ENCODE measurements around the gene NYNRIN.

GRCh38 chr14:24389226-24389848 lies 9.5 kb upstream of the NYNRIN start:
- TF ChIP-seq, protein P1, sequence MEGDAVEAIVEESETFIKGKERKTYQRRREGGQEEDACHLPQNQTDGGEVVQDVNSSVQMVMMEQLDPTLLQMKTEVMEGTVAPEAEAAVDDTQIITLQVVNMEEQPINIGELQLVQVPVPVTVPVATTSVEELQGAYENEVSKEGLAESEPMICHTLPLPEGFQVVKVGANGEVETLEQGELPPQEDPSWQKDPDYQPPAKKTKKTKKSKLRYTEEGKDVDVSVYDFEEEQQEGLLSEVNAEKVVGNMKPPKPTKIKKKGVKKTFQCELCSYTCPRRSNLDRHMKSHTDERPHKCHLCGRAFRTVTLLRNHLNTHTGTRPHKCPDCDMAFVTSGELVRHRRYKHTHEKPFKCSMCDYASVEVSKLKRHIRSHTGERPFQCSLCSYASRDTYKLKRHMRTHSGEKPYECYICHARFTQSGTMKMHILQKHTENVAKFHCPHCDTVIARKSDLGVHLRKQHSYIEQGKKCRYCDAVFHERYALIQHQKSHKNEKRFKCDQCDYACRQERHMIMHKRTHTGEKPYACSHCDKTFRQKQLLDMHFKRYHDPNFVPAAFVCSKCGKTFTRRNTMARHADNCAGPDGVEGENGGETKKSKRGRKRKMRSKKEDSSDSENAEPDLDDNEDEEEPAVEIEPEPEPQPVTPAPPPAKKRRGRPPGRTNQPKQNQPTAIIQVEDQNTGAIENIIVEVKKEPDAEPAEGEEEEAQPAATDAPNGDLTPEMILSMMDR (IDR thresholded peaks at IDR 0.05): no peak
- TF ChIP-seq POLR2A (IDR thresholded peaks at IDR 0.05) (no peak), EP300 (IDR thresholded peaks at IDR 0.05) (no peak)

Measured in ovary (tissue), 3 donors.